ENCODE measurements around the gene MYO5A. TPM values are rescaled to one million over a fixed set of nuclear protein-coding genes. Genes with fewer than 3 reads are reported as not detected.

The MYO5A gene
- polyA plus RNA-seq, 1 of the 3 experiments (the other 2 are of a cell fraction) = 11.0 TPM

DNA sequence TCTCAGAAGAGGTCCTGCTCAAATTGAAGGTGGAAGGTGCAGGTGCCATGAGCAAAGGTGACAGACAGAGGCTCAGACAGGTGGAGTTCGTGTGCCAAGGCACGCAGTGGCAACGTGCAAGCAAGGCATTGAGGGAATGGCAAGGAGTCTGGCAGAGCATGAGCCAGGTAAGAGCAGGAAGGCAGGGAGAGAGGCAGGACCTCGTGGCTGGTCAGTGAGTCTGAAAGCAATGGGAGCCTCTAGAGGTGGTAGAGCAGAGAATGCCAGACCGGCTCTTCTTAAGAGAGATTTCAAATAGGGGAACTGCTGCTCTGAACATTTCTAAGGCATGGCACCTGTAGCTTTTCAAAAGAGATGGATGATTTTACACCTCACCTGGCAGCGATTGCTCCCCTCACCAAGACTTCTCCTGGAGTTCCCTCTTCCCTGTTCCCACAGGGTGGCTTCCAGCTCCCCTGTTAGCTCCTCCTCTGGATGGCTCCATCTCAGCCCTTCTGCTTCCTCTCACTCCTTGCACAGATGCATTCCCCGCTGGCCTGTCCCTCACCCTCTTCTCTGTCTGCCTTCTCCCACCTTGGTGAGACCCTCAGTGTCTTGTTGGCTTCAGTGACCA is 235.8 kb downstream of the MYO5A start:
- CTCF ChIA-PET = interaction anchor here (0.6 to 1.0 kb wide), 2 partner anchors 22 to 66 kb away, joined by 3 to 4 read pairs; no protein-coding TSS in a partner anchor
- H3K79me2 ChIP-seq (ENCODE audit: insufficient read depth) = no peaks in the 10 kb centered on the region

DNA sequence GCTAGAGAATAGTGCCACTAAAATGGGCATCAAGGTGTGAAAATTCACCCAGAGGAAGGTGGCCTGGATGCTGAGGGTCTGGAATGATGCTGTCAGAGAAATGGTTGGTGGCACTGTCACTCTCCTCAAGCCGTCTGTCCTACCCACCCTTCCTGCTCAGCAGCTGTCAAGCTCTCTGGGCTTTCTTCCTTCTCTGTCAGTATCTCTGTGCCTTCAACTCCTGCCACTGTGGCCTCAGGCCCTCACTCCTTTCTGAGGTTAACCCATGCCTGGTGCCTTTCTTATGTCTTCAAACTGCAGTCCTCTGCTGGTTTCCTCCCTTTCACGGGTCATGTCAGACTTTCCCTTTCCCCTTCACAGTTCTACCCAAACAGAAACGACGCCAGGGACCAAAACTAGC is 237.5 kb downstream of the MYO5A start:
- no peak overlapping the region for H3K9ac ChIP-seq
- ChIA-PET POLR2A (no interaction called here), CTCF (no interaction called here)
- TF ChIP-seq GATA2 (CRISPR knock-in tag; IDR thresholded peaks at IDR 0.05) (no peak), RFX5 (IDR thresholded peaks at IDR 0.05; ENCODE audit: low read length) (no peak), TEAD4 (IDR thresholded peaks at IDR 0.05; ENCODE audit: borderline replicate concordance, insufficient read depth) (no peak), POLR2AphosphoS5 (IDR thresholded peaks at IDR 0.05; ENCODE audit: low read depth, low read length) (no peak), RAD21 (IDR thresholded peaks at IDR 0.05; ENCODE audit: low read length) (no peak), EP300 (IDR thresholded peaks at IDR 0.05; ENCODE audit: borderline replicate concordance in 1 of 2, low read depth in 1 of 2, low read length in 1 of 2) (no peak), MEF2A (IDR thresholded peaks at IDR 0.05; ENCODE audit: borderline replicate concordance, low read depth) (no peak), YY1 (IDR thresholded peaks at IDR 0.05; ENCODE audit: low read depth) (no peak)
- TF ChIP-seq, protein P1, sequence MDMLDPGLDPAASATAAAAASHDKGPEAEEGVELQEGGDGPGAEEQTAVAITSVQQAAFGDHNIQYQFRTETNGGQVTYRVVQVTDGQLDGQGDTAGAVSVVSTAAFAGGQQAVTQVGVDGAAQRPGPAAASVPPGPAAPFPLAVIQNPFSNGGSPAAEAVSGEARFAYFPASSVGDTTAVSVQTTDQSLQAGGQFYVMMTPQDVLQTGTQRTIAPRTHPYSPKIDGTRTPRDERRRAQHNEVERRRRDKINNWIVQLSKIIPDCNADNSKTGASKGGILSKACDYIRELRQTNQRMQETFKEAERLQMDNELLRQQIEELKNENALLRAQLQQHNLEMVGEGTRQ (IDR thresholded peaks at IDR 0.05; ENCODE audit: borderline replicate concordance, low read depth, low read length) = no peak
- TF ChIP-seq, protein P2, sequence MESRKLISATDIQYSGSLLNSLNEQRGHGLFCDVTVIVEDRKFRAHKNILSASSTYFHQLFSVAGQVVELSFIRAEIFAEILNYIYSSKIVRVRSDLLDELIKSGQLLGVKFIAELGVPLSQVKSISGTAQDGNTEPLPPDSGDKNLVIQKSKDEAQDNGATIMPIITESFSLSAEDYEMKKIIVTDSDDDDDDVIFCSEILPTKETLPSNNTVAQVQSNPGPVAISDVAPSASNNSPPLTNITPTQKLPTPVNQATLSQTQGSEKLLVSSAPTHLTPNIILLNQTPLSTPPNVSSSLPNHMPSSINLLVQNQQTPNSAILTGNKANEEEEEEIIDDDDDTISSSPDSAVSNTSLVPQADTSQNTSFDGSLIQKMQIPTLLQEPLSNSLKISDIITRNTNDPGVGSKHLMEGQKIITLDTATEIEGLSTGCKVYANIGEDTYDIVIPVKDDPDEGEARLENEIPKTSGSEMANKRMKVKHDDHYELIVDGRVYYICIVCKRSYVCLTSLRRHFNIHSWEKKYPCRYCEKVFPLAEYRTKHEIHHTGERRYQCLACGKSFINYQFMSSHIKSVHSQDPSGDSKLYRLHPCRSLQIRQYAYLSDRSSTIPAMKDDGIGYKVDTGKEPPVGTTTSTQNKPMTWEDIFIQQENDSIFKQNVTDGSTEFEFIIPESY (IDR thresholded peaks at IDR 0.05; ENCODE audit: borderline replicate concordance, low read depth) = no peak
- TF ChIP-seq, protein P3, sequence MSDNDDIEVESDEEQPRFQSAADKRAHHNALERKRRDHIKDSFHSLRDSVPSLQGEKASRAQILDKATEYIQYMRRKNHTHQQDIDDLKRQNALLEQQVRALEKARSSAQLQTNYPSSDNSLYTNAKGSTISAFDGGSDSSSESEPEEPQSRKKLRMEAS (IDR thresholded peaks at IDR 0.05; ENCODE audit: low read depth) = no peak
- H3K27ac ChIP-seq (ENCODE audit: low read depth in 2 of 2, low read length in 1 of 2) = no peak overlapping the region
- H4K20me1 ChIP-seq (ENCODE audit: insufficient read depth) = no peaks in the 10 kb centered on the region
- H3K4me1 ChIP-seq (ENCODE audit: control insufficient read depth in 1 of 2, insufficient read depth in 2 of 2, low read depth in 1 of 2, low read length in 1 of 2) = peaks cover 0 to 5% of the 10 kb centered on the region in 2 experiments; a peak in 1 of 4 replicates
- no peaks in the 10 kb centered on the region for H3K36me3 ChIP-seq (replicated peaks in 1 of 2; ENCODE audit: control insufficient read depth in 1 of 2, insufficient read depth in 2 of 2, low read length in 1 of 2)
- no peaks in the 10 kb centered on the region for H3K9me3 ChIP-seq
- H3F3A ChIP-seq (replicated peaks; ENCODE audit: insufficient read depth) = peaks cover 3% of the 10 kb centered on the region
- no peaks in the 10 kb centered on the region for H3K27me3 ChIP-seq (ENCODE audit: insufficient read depth)
- no peak for DNase-seq
- H2AFZ ChIP-seq (ENCODE audit: low read depth) = no peak overlapping the region
- no peak overlapping the region for H3K4me3 ChIP-seq (ENCODE audit: low read depth in 2 of 2, low read length in 1 of 2)
- H3K9me2 ChIP-seq = no peaks in the 10 kb centered on the region
- H3K79me2 ChIP-seq (ENCODE audit: insufficient read depth) = no peaks in the 10 kb centered on the region
- 87% methylated on average over 4 of the region's 4 CpGs for WGBS (ENCODE audit: low lambda C conversion rate)
- H3K4me2 ChIP-seq = no peak overlapping the region

More for the DNA sequence above, 235.8 kb downstream of the MYO5A start:
- Histone ChIP-seq H3K27ac (ENCODE audit: low read depth in 2 of 2, low read length in 1 of 2) (no peak overlapping the region), H2AFZ (ENCODE audit: low read depth) (no peak overlapping the region), H4K20me1 (ENCODE audit: insufficient read depth) (no peaks in the 10 kb centered on the region), H3K9me3 (no peaks in the 10 kb centered on the region), H3K9me2 (no peaks in the 10 kb centered on the region), H3K4me2 (no peak overlapping the region), H3K4me3 (ENCODE audit: low read depth in 2 of 2, low read length in 1 of 2) (no peak overlapping the region), H3K4me1 (ENCODE audit: control insufficient read depth in 1 of 2, insufficient read depth in 2 of 2, low read depth in 1 of 2, low read length in 1 of 2) (peaks cover 0 to 5% of the 10 kb centered on the region in 2 experiments; a peak in 1 of 4 replicates), H3F3A (replicated peaks; ENCODE audit: insufficient read depth) (peaks cover 3% of the 10 kb centered on the region), H3K27me3 (ENCODE audit: insufficient read depth) (no peaks in the 10 kb centered on the region), H3K9ac (no peak overlapping the region), H3K36me3 (replicated peaks in 1 of 2; ENCODE audit: control insufficient read depth in 1 of 2, insufficient read depth in 2 of 2, low read length in 1 of 2) (no peaks in the 10 kb centered on the region)
- DNase-seq = no peak
- POLR2A ChIA-PET = no interaction called here
- WGBS (ENCODE audit: low lambda C conversion rate) = 86% methylated on average over 7 of the region's 7 CpGs
- TF ChIP-seq, protein P2 (IDR thresholded peaks at IDR 0.05; ENCODE audit: borderline replicate concordance, low read depth) = no peak
- TF ChIP-seq RCOR1 (IDR thresholded peaks at IDR 0.05; ENCODE audit: low read length) = no peak
- TF ChIP-seq MXI1 (IDR thresholded peaks at IDR 0.05; ENCODE audit: low read depth, low read length) = no peak

Data from SK-N-SH (cell line).